ENCODE data around the gene ZNF662.

ZNF662 gene

GRCh38 chr3:42884324-42884723 is 21.6 kb upstream of the ZNF662 start:
- Histone ChIP-seq H3K27ac (no peak overlapping the region), H3K4me3 (no peak overlapping the region)

- H3K4me3 ChIP-seq = no peak overlapping the region
- H3K27ac ChIP-seq = no peak overlapping the region
These were observed 19.6 kb upstream of the ZNF662 start for GRCh38 chr3:42886294-42886822.

GRCh38 chr3:42887084-42887483 is 18.9 kb upstream of the ZNF662 start:
- no peak overlapping the region for H3K27ac ChIP-seq

GRCh38 chr3:42891042-42891441 is 14.9 kb upstream of the ZNF662 start:
- Histone ChIP-seq H3K4me3 (no peak overlapping the region), H3K27ac (no peak overlapping the region)

More at GRCh38 chr3:42887084-42887483, 18.9 kb upstream of the ZNF662 start:
- no peak overlapping the region for H3K4me3 ChIP-seq

- no peak overlapping the region for H3K27ac ChIP-seq
These were observed 13.8 kb upstream of the ZNF662 start for GRCh38 chr3:42892169-42892568.

GRCh38 chr3:42892807-42893206 is 13.1 kb upstream of the ZNF662 start:
- H3K27ac ChIP-seq = no peak overlapping the region

More at GRCh38 chr3:42892169-42892568, 13.8 kb upstream of the ZNF662 start:
- no peak overlapping the region for H3K4me3 ChIP-seq

GRCh38 chr3:42894698-42895579 is 11.0 kb upstream of the ZNF662 start:
- Histone ChIP-seq H3K27ac (no peak overlapping the region), H3K4me3 (no peak overlapping the region)

More at GRCh38 chr3:42892807-42893206, 13.1 kb upstream of the ZNF662 start:
- H3K4me3 ChIP-seq = no peak overlapping the region

GRCh38 chr3:42895580-42895868 is 10.4 kb upstream of the ZNF662 start:
- Histone ChIP-seq H3K27ac (no peak overlapping the region), H3K4me3 (no peak overlapping the region)

- no peak overlapping the region for H3K4me3 ChIP-seq
- peak overlapping the region in 15 of 21 experiments; percentile 6 to 80 (median 67) for H3K27ac ChIP-seq
These were observed 6.9 kb upstream of the ZNF662 start for GRCh38 chr3:42898896-42899675.

- Histone ChIP-seq H3K27ac (peak overlapping the region in 18 of 21 experiments; percentile 16 to 80 (median 67)), H3K4me3 (no peak overlapping the region)
These were observed 5.5 kb upstream of the ZNF662 start for GRCh38 chr3:42900226-42901072.

GRCh38 chr3:42901073-42901415 is 4.9 kb upstream of the ZNF662 start:
- Histone ChIP-seq H3K27ac (peak overlapping the region in 12 of 21 experiments; percentile 16 to 80 (median 60)), H3K4me3 (no peak overlapping the region)

GRCh38 chr3:42902257-42902656 is 3.7 kb upstream of the ZNF662 start:
- H3K4me3 ChIP-seq = no peak overlapping the region
- peak overlapping the region in 14 of 21 experiments; percentile 10 to 80 (median 63) for H3K27ac ChIP-seq

GRCh38 chr3:42904076-42904475 is 1.9 kb upstream of the ZNF662 start:
- Histone ChIP-seq H3K27ac (no peak overlapping the region), H3K4me3 (no peak overlapping the region)

- Histone ChIP-seq H3K4me3 (peak overlapping the region; percentile 45 to 60 (median 48)), H3K27ac (peak overlapping the region in 20 of 21 experiments; percentile 62 to 89 (median 82))
These were observed 237 bp upstream of the ZNF662 start for GRCh38 chr3:42905740-42906069.

GRCh38 chr3:42906848-42907183 is 874 bp downstream of the ZNF662 start:
- Histone ChIP-seq H3K27ac (peak overlapping the region in 13 of 21 experiments; percentile 37 to 89 (median 83)), H3K4me3 (peak overlapping the region in 5 of 7 experiments; percentile 45 to 60 (median 49))

- H3K27ac ChIP-seq = no peak overlapping the region
These were observed 2.7 kb downstream of the ZNF662 start for GRCh38 chr3:42908675-42909074.

GRCh38 chr3:42911551-42911950 is 5.6 kb downstream of the ZNF662 start:
- H3K27ac ChIP-seq = no peak overlapping the region
- no peak overlapping the region for H3K4me3 ChIP-seq

More at GRCh38 chr3:42908675-42909074, 2.7 kb downstream of the ZNF662 start:
- no peak overlapping the region for H3K4me3 ChIP-seq

GRCh38 chr3:42914771-42915515 is 9.0 kb downstream of the ZNF662 start:
- Histone ChIP-seq H3K27ac (no peak overlapping the region), H3K4me3 (no peak overlapping the region)

GRCh38 chr3:42923606-42924005 is 17.7 kb downstream of the ZNF662 start:
- H3K27ac ChIP-seq = no peak overlapping the region
- H3K4me3 ChIP-seq = no peak overlapping the region
